ENCODE data around the gene SIRT6.

DNA sequence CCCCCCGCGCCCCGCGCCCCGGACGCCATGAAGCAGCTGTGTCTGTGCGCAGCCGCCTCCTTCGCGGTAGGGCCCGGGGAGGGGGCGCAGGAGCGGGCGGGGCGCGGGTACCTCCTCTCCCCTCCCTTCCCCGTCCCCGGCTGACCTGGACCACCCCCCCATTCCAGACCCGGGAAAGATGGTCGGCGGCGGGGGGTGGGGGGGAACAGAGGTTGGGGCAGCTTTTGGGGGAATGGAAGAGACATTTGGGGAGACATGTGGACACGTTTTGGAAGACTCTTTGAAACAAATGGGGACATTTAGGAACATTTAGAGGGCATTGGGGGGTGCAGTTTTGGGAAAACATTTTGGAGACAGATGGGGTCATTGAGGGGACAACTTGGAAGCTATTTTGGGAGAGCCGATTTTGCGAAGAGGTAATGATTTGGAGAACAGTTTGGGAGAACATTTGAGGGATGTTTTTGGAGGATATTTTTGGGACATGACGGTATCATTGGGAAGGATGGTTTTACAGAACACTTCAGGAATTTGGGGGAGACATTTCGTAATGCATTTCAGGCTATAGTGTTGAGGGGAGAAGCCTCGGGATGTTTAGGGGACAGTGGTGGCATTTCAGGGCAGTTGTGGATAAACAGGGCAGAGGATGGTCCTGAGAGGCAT, 16.2 kb upstream of the SIRT6 start:
- TF ChIP-seq, protein P1, sequence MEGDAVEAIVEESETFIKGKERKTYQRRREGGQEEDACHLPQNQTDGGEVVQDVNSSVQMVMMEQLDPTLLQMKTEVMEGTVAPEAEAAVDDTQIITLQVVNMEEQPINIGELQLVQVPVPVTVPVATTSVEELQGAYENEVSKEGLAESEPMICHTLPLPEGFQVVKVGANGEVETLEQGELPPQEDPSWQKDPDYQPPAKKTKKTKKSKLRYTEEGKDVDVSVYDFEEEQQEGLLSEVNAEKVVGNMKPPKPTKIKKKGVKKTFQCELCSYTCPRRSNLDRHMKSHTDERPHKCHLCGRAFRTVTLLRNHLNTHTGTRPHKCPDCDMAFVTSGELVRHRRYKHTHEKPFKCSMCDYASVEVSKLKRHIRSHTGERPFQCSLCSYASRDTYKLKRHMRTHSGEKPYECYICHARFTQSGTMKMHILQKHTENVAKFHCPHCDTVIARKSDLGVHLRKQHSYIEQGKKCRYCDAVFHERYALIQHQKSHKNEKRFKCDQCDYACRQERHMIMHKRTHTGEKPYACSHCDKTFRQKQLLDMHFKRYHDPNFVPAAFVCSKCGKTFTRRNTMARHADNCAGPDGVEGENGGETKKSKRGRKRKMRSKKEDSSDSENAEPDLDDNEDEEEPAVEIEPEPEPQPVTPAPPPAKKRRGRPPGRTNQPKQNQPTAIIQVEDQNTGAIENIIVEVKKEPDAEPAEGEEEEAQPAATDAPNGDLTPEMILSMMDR (IDR thresholded peaks at IDR 0.05), result no peak
- no peak for TF ChIP-seq EP300 (IDR thresholded peaks at IDR 0.05)
- no peak for TF ChIP-seq POLR2A (IDR thresholded peaks at IDR 0.05)
- TF ChIP-seq POLR2AphosphoS5 (IDR thresholded peaks at IDR 0.05), result no peak

Measured in stomach (tissue), 4 donors.